A673 (cell line): ENCODE data around the gene ARMCX2. TPM values are rescaled to one million over a fixed set of nuclear protein-coding genes. Genes with fewer than 3 reads are reported as not detected.
A peak's percentile ranks its signal among the peaks of the same experiment; 100 is the strongest.

Source experiments
- BruUV-seq: library from RNA; stranded (reverse); fragments of 400-500 nt; replicated peaks from 2 replicates; lab custom pipeline; 2021; lab: Mats Ljungman, UMichigan
- CTCF ChIA-PET: fragments of 300-600 bp; sonication (Branson Sonifier 250); formaldehyde crosslinking; loops from one replicate; lab custom pipeline; 2022; ENCODE audit warnings: antibody characterized with exemption; lab: Charles Lee
- POLR2A ChIA-PET: fragments of 300-600 bp; sonication (Branson Sonifier 250); formaldehyde crosslinking; loops from one replicate; lab custom pipeline; 2022; ENCODE audit warnings: antibody characterized with exemption; ENCODE audit not compliant: low non-redundant PET; lab: Charles Lee
- DNase-seq: peaks from one replicate; pipeline ENCODE4 v3.0.0-alpha.2; 2015; ENCODE audit warnings: low spot score
- H3K27ac ChIP-seq: fragments of 200-600 bp; sonication (generic); 2 replicates; pipeline ENCODE4 v1.5.1; 2016; ENCODE audit warnings: mixed run types, low read depth, mild to moderate bottlenecking, mixed read lengths, antibody characterized with exemption, low read length; ENCODE audit not compliant: poor library complexity, severe bottlenecking
- H3K27me3 ChIP-seq: fragments of 200-600 bp; sonication (generic); replicated peaks from 2 replicates; pipeline ENCODE4 v1.6.1; 2017; ENCODE audit warnings: mixed run types, low read depth, mild to moderate bottlenecking, mixed read lengths, antibody characterized with exemption, low read length; ENCODE audit not compliant: insufficient read depth, poor library complexity
- H3K36me3 ChIP-seq: fragments of 200-600 bp; sonication (generic); 2 replicates; pipeline ENCODE4 v1.6.1; 2016; ENCODE audit warnings: mixed run types, mild to moderate bottlenecking, mixed read lengths, antibody characterized with exemption, low read length; ENCODE audit not compliant: insufficient read depth, poor library complexity, severe bottlenecking
- H3K4me1 ChIP-seq: fragments of 200-600 bp; sonication (generic); 2 replicates; pipeline ENCODE4 v1.6.1; 2017; ENCODE audit warnings: mixed run types, mild to moderate bottlenecking, mixed read lengths, antibody characterized with exemption, low read length; ENCODE audit not compliant: insufficient read depth, poor library complexity, severe bottlenecking
- H3K4me3 ChIP-seq: fragments of 200-600 bp; sonication (generic); 2 replicates; pipeline ENCODE4 v1.5.1; 2016; ENCODE audit warnings: low read depth, mixed run types, mild to moderate bottlenecking, mixed read lengths, low read length; ENCODE audit not compliant: poor library complexity, severe bottlenecking
- H3K9me3 ChIP-seq: fragments of 200-600 bp; sonication (generic); 2 replicates; pipeline ENCODE4 v1.6.1; 2016; ENCODE audit warnings: mixed run types, low read depth, mild to moderate bottlenecking, mixed read lengths, antibody characterized with exemption, low read length; ENCODE audit not compliant: poor library complexity, severe bottlenecking
- CTCF ChIP-seq: fragments of 300-800, 200-600 bp; sonication (generic); conservative IDR thresholded peaks from 2 replicates; pipeline ENCODE4 v1.5.1; 2017; ENCODE audit warnings: low read depth, mild to moderate bottlenecking, antibody characterized with exemption, low read length, moderate library complexity, mixed read lengths
- EZH2 ChIP-seq: fragments of 200-600 bp; sonication (generic); IDR thresholded peaks from 2 replicates; pipeline ENCODE4 v1.6.1; 2017; ENCODE audit warnings: borderline replicate concordance, low read depth, mild to moderate bottlenecking, mixed read lengths, antibody characterized with exemption, low read length; ENCODE audit not compliant: poor library complexity, severe bottlenecking
- intact Hi-C: fragments of 100-400 bp; cut with micrococcal nuclease; formaldehyde crosslinking; loops from one replicate; pipeline ENCODE4 v1.10.0; 2022; ENCODE audit not compliant: unreplicated experiment
- total RNA-seq: library from RNA; stranded (reverse); gene quantifications from 2 replicates; pipeline ENCODE4 v1.2.3, GENCODE V29; 2021

The ARMCX2 gene
- total RNA-seq, 1 experiment from 2014 or later: 58.8 TPM

DNA sequence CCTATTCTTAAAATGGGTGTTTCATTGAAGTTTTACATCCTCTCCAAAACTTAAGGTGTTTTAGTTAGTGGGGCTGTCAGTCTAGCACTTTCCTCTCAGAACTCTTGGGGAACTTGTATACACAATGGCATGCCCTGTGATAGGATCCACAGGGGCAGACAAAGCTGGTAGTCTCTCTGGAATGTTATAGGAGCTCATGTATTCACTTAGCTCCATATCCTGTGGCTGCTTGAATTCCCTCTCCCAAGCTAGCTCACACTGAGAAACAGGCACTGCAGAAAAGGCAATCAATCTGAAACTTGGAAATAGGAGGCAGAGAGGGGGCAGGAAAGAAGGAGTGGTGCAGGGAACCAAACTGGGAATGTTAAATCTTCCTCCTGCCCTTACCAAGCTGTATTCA is 26.3 kb upstream of the ARMCX2 start:
- Histone ChIP-seq H3K27me3 (peaks cover 4% of the 10 kb centered on the region), H3K4me3 (no peak overlapping the region), H3K27ac (no peak overlapping the region), H3K4me1 (no peaks in the 10 kb centered on the region), H3K36me3 (no peaks in the 10 kb centered on the region), H3K9me3 (no peaks in the 10 kb centered on the region)
- TF ChIP-seq CTCF: no peak
- no peak for TF ChIP-seq EZH2
- CTCF ChIA-PET: no interaction called here
- BruUV-seq: no TSS peak
- intact Hi-C loops: no loop called here
- DNase-seq: no peak
- POLR2A ChIA-PET: no interaction called here

DNA sequence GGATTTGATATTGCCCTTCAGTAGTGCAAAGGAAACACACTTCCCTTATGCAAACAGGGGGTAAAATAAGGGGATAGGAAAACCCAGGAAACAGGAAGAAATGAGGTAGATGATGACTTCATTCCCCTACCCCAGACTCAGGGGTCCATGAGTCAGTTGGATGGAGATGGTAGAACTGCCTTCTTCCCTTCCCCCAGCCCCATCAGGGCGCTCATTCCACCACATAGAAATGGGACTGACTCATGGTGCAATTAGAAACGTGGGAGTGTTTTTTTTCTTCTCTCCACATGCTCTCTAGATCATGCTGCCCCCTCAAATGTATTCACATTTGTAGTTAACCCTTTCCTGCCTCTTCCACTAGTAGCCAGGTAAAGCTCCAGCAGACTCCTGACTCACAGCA is 23.1 kb upstream of the ARMCX2 start:
- intact Hi-C loops: no loop called here
- DNase-seq: peak; percentile 71
- Histone ChIP-seq H3K9me3 (no peaks in the 10 kb centered on the region), H3K27ac (no peak overlapping the region), H3K4me1 (no peaks in the 10 kb centered on the region), H3K4me3 (no peak overlapping the region), H3K27me3 (no peaks in the 10 kb centered on the region), H3K36me3 (no peaks in the 10 kb centered on the region)
- ChIA-PET POLR2A (no interaction called here), CTCF (no interaction called here)
- no TSS peak for BruUV-seq
- TF ChIP-seq EZH2 (no peak), CTCF (no peak)

DNA sequence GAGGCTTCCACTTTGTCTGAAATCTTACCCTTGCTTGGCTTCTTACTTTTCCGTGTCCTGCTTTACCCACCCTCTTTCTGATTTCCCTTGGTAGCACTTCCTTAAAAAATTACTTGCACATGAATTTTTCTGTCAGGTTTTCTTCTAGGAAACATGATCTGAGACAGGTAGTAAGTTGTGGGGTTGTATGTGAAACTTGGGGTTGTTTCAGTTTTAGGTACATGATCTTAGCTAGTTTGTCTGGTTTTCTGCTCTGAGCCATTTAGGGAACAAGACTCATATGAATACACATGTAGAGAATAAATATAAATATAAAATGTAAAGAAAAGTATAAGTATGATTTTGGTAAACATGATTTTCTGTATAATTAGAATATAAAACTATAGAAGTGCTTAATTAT is 17.4 kb upstream of the ARMCX2 start:
- Histone ChIP-seq H3K9me3 (no peaks in the 10 kb centered on the region), H3K4me1 (no peaks in the 10 kb centered on the region), H3K4me3 (no peak overlapping the region), H3K27me3 (no peaks in the 10 kb centered on the region), H3K27ac (no peak overlapping the region), H3K36me3 (no peaks in the 10 kb centered on the region)
- ChIA-PET CTCF (no interaction called here), POLR2A (no interaction called here)
- no peak for TF ChIP-seq CTCF
- TF ChIP-seq EZH2: no peak
- BruUV-seq: no TSS peak
- DNase-seq: no peak
- intact Hi-C loops: no loop called here
